ENCODE results near the gene ZCCHC3. TPM values are rescaled to one million over a fixed set of nuclear protein-coding genes. Genes with fewer than 3 reads are reported as not detected.

The ZCCHC3 gene
- polyA plus RNA-seq, 2 of the 4 experiments (the other 2 are of a cell fraction) = 17.4 to 17.7 TPM

- POLR2A ChIA-PET = no interaction called here
- H3K27ac ChIP-seq = no peak overlapping the region
- no peak for DNase-seq (ENCODE audit: low read depth in 1 of 2, low spot score in 1 of 2)
- H3K4me1 ChIP-seq = no peaks in the 10 kb centered on the region
- CTCF ChIA-PET = interaction anchor here (0.8 to 13.5 kb wide), 6 partner anchors 29 to 68 kb away, joined by 3 to 86 read pairs (median 3); no protein-coding TSS in a partner anchor
- FAIRE-seq = no peak
- H3K4me2 ChIP-seq = no peak overlapping the region
- no peaks in the 10 kb centered on the region for H3K9me3 ChIP-seq
- no peak overlapping the region for H3K4me3 ChIP-seq
- no peak for TF ChIP-seq MAZ (IDR thresholded peaks at IDR 0.05; ENCODE audit: borderline replicate concordance, low read depth, low read length)
- no peak for TF ChIP-seq ZSCAN20 (CRISPR knock-in tag; IDR thresholded peaks at IDR 0.05)
- no peak for TF ChIP-seq HOXB13 (CRISPR knock-in tag; IDR thresholded peaks at IDR 0.05; ENCODE audit: low read depth)
- no peak for TF ChIP-seq POLR2AphosphoS2 (conservative IDR thresholded peaks at IDR 0.05; ENCODE audit: low read length)
- no peak for TF ChIP-seq CHD4 (IDR thresholded peaks at IDR 0.05; ENCODE audit: borderline replicate concordance)
- no peak for TF ChIP-seq RARB (CRISPR knock-in tag; IDR thresholded peaks at IDR 0.05)
- TF ChIP-seq NFE2L2 (conservative IDR thresholded peaks at IDR 0.05; ENCODE audit: low read length) = no peak
- no peak for TF ChIP-seq FOSL2 (IDR thresholded peaks at IDR 0.05)
- TF ChIP-seq FOSL2 (CRISPR knock-in tag; IDR thresholded peaks at IDR 0.05) = no peak
- TF ChIP-seq, protein P1, sequence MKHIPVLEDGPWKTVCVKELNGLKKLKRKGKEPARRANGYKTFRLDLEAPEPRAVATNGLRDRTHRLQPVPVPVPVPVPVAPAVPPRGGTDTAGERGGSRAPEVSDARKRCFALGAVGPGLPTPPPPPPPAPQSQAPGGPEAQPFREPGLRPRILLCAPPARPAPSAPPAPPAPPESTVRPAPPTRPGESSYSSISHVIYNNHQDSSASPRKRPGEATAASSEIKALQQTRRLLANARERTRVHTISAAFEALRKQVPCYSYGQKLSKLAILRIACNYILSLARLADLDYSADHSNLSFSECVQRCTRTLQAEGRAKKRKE (CRISPR knock-in tag; IDR thresholded peaks at IDR 0.05; ENCODE audit: low read depth) = no peak
- TF ChIP-seq, protein P2, sequence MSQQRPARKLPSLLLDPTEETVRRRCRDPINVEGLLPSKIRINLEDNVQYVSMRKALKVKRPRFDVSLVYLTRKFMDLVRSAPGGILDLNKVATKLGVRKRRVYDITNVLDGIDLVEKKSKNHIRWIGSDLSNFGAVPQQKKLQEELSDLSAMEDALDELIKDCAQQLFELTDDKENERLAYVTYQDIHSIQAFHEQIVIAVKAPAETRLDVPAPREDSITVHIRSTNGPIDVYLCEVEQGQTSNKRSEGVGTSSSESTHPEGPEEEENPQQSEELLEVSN (IDR thresholded peaks at IDR 0.05; ENCODE audit: borderline replicate concordance, low read depth) = no peak
- TF ChIP-seq, protein P3, sequence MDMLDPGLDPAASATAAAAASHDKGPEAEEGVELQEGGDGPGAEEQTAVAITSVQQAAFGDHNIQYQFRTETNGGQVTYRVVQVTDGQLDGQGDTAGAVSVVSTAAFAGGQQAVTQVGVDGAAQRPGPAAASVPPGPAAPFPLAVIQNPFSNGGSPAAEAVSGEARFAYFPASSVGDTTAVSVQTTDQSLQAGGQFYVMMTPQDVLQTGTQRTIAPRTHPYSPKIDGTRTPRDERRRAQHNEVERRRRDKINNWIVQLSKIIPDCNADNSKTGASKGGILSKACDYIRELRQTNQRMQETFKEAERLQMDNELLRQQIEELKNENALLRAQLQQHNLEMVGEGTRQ (IDR thresholded peaks at IDR 0.05) = no peak
- TF ChIP-seq ZC3H11A (IDR thresholded peaks at IDR 0.05) = no peak
- no peak for TF ChIP-seq TP53 (CRISPR knock-in tag; IDR thresholded peaks at IDR 0.05)
- TF ChIP-seq JUN (IDR thresholded peaks at IDR 0.05) = no peak
- no peak for TF ChIP-seq CHD2 (IDR thresholded peaks at IDR 0.05; ENCODE audit: low read length, partially characterized antibody)
- TF ChIP-seq BCL3 (IDR thresholded peaks at IDR 0.05) = no peak
- TF ChIP-seq MAFK (IDR thresholded peaks at IDR 0.05; ENCODE audit: partially characterized antibody) = no peak
- no peak for TF ChIP-seq FOXS1 (CRISPR knock-in tag; IDR thresholded peaks at IDR 0.05)
- no peak for TF ChIP-seq RAD21 (conservative IDR thresholded peaks at IDR 0.05 in 1 of 2, IDR thresholded peaks at IDR 0.05 in 1 of 2)
- WGBS (ENCODE audit: missing lambda C conversion rate) = 56% methylated on average over 11 of the region's 13 CpGs
- ATAC-seq = no peak
These were observed 33.7 kb upstream of the ZCCHC3 start for GRCh38 chr20:263701-264100.

GRCh38 chr20:266596-267562, 30.5 kb upstream of the ZCCHC3 start:
- ATAC-seq (peak; percentile 81 to 95), FAIRE-seq (no peak), DNase-seq (ENCODE audit: low read depth in 1 of 2, low spot score in 1 of 2) (peak; percentile 91)
- Histone ChIP-seq H3K9me3 (no peaks in the 10 kb centered on the region), H3K4me3 (peak overlapping the region; percentile 41), H3K4me1 (no peaks in the 10 kb centered on the region), H3K27ac (peak overlapping the region; percentile 43 to 83; a peak in 5 of 6 replicates), H3K4me2 (peak overlapping the region; percentile 86)
- POLR2A ChIA-PET = interaction anchor here (0.6 to 1.2 kb wide), 2 partner anchors 57 to 80 kb away, joined by 3 read pairs; partner anchors contain the start of gene NRSN2
- CTCF ChIA-PET = interaction anchor here (0.6 to 13.5 kb wide), 33 partner anchors 8 to 587 kb away, joined by 3 to 86 read pairs (median 5); partner anchors contain the start of genes DEFB129, DEFB132 and SOX12
- 11% methylated on average over 40 of the region's 43 CpGs for WGBS (ENCODE audit: missing lambda C conversion rate)
- TF ChIP-seq POLR2AphosphoS2 (conservative IDR thresholded peaks at IDR 0.05; ENCODE audit: low read length) (no peak), MAX (IDR thresholded peaks at IDR 0.05) (peak; percentile 90), PHF8 (IDR thresholded peaks at IDR 0.05; ENCODE audit: borderline replicate concordance, low read depth) (no peak; the same call in 1 of the 2 replicates), RFX5 (IDR thresholded peaks at IDR 0.05) (peak; percentile 36; the same call in 1 of the 2 replicates), HOXB13 (CRISPR knock-in tag; IDR thresholded peaks at IDR 0.05; ENCODE audit: low read depth) (peak; percentile 46; the same call in 1 of the 2 replicates), MAFK (IDR thresholded peaks at IDR 0.05; ENCODE audit: partially characterized antibody) (peak; percentile 33), HOXB5 (CRISPR knock-in tag; IDR thresholded peaks at IDR 0.05) (peak; percentile 63; the same call in 1 of the 2 replicates), MAZ (IDR thresholded peaks at IDR 0.05; ENCODE audit: borderline replicate concordance, low read depth, low read length) (no peak), MYC (IDR thresholded peaks at IDR 0.05; ENCODE audit: borderline replicate concordance, low read length) (peak; percentile 86), RAD21 (conservative IDR thresholded peaks at IDR 0.05 in 1 of 2, IDR thresholded peaks at IDR 0.05 in 1 of 2) (peak; percentile 94), SMC3 (IDR thresholded peaks at IDR 0.05) (peak; percentile 86), POLR2A (IDR thresholded peaks at IDR 0.05; ENCODE audit: low read length) (peak; percentile 51)
- TF ChIP-seq, protein P4, sequence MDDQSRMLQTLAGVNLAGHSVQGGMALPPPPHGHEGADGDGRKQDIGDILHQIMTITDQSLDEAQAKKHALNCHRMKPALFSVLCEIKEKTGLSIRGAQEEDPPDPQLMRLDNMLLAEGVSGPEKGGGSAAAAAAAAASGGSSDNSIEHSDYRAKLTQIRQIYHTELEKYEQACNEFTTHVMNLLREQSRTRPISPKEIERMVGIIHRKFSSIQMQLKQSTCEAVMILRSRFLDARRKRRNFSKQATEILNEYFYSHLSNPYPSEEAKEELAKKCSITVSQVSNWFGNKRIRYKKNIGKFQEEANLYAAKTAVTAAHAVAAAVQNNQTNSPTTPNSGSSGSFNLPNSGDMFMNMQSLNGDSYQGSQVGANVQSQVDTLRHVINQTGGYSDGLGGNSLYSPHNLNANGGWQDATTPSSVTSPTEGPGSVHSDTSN (IDR thresholded peaks at IDR 0.05) = no peak; the same call in 1 of the 2 replicates
- TF ChIP-seq, protein P5, sequence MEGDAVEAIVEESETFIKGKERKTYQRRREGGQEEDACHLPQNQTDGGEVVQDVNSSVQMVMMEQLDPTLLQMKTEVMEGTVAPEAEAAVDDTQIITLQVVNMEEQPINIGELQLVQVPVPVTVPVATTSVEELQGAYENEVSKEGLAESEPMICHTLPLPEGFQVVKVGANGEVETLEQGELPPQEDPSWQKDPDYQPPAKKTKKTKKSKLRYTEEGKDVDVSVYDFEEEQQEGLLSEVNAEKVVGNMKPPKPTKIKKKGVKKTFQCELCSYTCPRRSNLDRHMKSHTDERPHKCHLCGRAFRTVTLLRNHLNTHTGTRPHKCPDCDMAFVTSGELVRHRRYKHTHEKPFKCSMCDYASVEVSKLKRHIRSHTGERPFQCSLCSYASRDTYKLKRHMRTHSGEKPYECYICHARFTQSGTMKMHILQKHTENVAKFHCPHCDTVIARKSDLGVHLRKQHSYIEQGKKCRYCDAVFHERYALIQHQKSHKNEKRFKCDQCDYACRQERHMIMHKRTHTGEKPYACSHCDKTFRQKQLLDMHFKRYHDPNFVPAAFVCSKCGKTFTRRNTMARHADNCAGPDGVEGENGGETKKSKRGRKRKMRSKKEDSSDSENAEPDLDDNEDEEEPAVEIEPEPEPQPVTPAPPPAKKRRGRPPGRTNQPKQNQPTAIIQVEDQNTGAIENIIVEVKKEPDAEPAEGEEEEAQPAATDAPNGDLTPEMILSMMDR (IDR thresholded peaks at IDR 0.05) = peak; percentile 96
